ENCODE measurements around the gene PLEKHA1. TPM values are rescaled to one million over a fixed set of nuclear protein-coding genes. Genes with fewer than 3 reads are reported as not detected.

The PLEKHA1 gene
- total RNA-seq, 2 experiments from 2014 or later = 5.5 to 7.3 TPM

GRCh38 chr10:122392835-122393234 is 18.3 kb downstream of the PLEKHA1 start:
- Histone ChIP-seq H3K4me1 (ENCODE audit: insufficient read depth, low read length, poor library complexity, severe bottlenecking) (peaks cover 8% of the 10 kb centered on the region), H2AFZ (ENCODE audit: low read length) (no peak overlapping the region), H3K4me3 (ENCODE audit: low read depth, low read length, poor library complexity, severe bottlenecking) (no peak overlapping the region), H3K79me2 (ENCODE audit: insufficient read depth, low read depth, low read length) (no peaks in the 10 kb centered on the region), H3K9me3 (ENCODE audit: low read length) (no peaks in the 10 kb centered on the region), H3K4me2 (ENCODE audit: low read length) (no peak overlapping the region), H3K36me3 (ENCODE audit: insufficient read depth, low read length) (peaks cover 12% of the 10 kb centered on the region), H3K9me2 (ENCODE audit: insufficient read depth, low read length) (no peaks in the 10 kb centered on the region), H3K27ac (ENCODE audit: low read depth, low read length, poor library complexity, severe bottlenecking) (no peak overlapping the region), H4K20me1 (ENCODE audit: insufficient read depth, low read length) (0 out of 2 replicates have a peak, but pooled peaks cover 3% of the 10 kb centered on the region)
- no TSS peak for BruUV-seq (replicated peaks)
- no peak for DNase-seq (ENCODE audit: low spot score)
- intact Hi-C loops (cut with micrococcal nuclease; ENCODE audit: unreplicated experiment) = no loop called here
- TF ChIP-seq CTCF (conservative IDR thresholded peaks at IDR 0.05; ENCODE audit: low read length) (no peak), EZH2phosphoT487 (IDR thresholded peaks at IDR 0.05; ENCODE audit: borderline replicate concordance, low read depth, low read length) (no peak)
- POLR2A ChIA-PET = interaction anchor here (1.0 kb wide), 2 partner anchors 8 to 10 kb away, joined by 3 to 4 read pairs; no protein-coding TSS in a partner anchor
- CTCF ChIA-PET (ENCODE audit: unreplicated experiment) = no interaction called here

- no peak overlapping the region for H3K27ac ChIP-seq (ENCODE audit: low read depth, low read length, poor library complexity, severe bottlenecking)
- no peak overlapping the region for H2AFZ ChIP-seq (ENCODE audit: low read length)
- H3K4me2 ChIP-seq (ENCODE audit: low read length) = no peak overlapping the region
- no peak overlapping the region for H3K4me3 ChIP-seq (ENCODE audit: low read depth, low read length, poor library complexity, severe bottlenecking)
- TF ChIP-seq CTCF (conservative IDR thresholded peaks at IDR 0.05; ENCODE audit: low read length) (no peak), EZH2phosphoT487 (IDR thresholded peaks at IDR 0.05; ENCODE audit: borderline replicate concordance, low read depth, low read length) (no peak)
- no TSS peak for BruUV-seq (replicated peaks)
- no peaks in the 10 kb centered on the region for H3K9me3 ChIP-seq (ENCODE audit: low read length)
- peaks cover 8% of the 10 kb centered on the region for H3K4me1 ChIP-seq (ENCODE audit: insufficient read depth, low read length, poor library complexity, severe bottlenecking)
- H4K20me1 ChIP-seq (ENCODE audit: insufficient read depth, low read length) = 0 out of 2 replicates have a peak, but pooled peaks cover 3% of the 10 kb centered on the region
- no peaks in the 10 kb centered on the region for H3K79me2 ChIP-seq (ENCODE audit: insufficient read depth, low read depth, low read length)
- no peaks in the 10 kb centered on the region for H3K9me2 ChIP-seq (ENCODE audit: insufficient read depth, low read length)
- CTCF ChIA-PET (ENCODE audit: unreplicated experiment) = no interaction called here
- intact Hi-C loops (cut with micrococcal nuclease; ENCODE audit: unreplicated experiment) = no loop called here
- POLR2A ChIA-PET = interaction anchor here (1.0 kb wide), 2 partner anchors 8 to 10 kb away, joined by 3 to 4 read pairs; no protein-coding TSS in a partner anchor
- no peak for DNase-seq (ENCODE audit: low spot score)
- H3K36me3 ChIP-seq (ENCODE audit: insufficient read depth, low read length) = peaks cover 12% of the 10 kb centered on the region
These were observed 18.8 kb downstream of the PLEKHA1 start for GRCh38 chr10:122393288-122393687.

- H3K4me2 ChIP-seq (ENCODE audit: low read length) = no peak overlapping the region
- CTCF ChIA-PET (ENCODE audit: unreplicated experiment) = no interaction called here
- intact Hi-C loops (cut with micrococcal nuclease; ENCODE audit: unreplicated experiment) = no loop called here
- H3K4me1 ChIP-seq (ENCODE audit: insufficient read depth, low read length, poor library complexity, severe bottlenecking) = no peaks in the 10 kb centered on the region
- no peaks in the 10 kb centered on the region for H3K79me2 ChIP-seq (ENCODE audit: insufficient read depth, low read depth, low read length)
- no peak overlapping the region for H3K4me3 ChIP-seq (ENCODE audit: low read depth, low read length, poor library complexity, severe bottlenecking)
- no peaks in the 10 kb centered on the region for H3K9me2 ChIP-seq (ENCODE audit: insufficient read depth, low read length)
- DNase-seq (ENCODE audit: low spot score) = no peak
- H3K36me3 ChIP-seq (ENCODE audit: insufficient read depth, low read length) = no peaks in the 10 kb centered on the region
- TF ChIP-seq CTCF (conservative IDR thresholded peaks at IDR 0.05; ENCODE audit: low read length) (no peak), EZH2phosphoT487 (IDR thresholded peaks at IDR 0.05; ENCODE audit: borderline replicate concordance, low read depth, low read length) (no peak)
- BruUV-seq (replicated peaks) = no TSS peak
- H3K27ac ChIP-seq (ENCODE audit: low read depth, low read length, poor library complexity, severe bottlenecking) = no peak overlapping the region
- POLR2A ChIA-PET = interaction anchor here (0.6 to 1.1 kb wide), 3 partner anchors 10 to 95 kb away, joined by 3 read pairs; no protein-coding TSS in a partner anchor
- H2AFZ ChIP-seq (ENCODE audit: low read length) = no peak overlapping the region
- no peaks in the 10 kb centered on the region for H3K9me3 ChIP-seq (ENCODE audit: low read length)
- H4K20me1 ChIP-seq (ENCODE audit: insufficient read depth, low read length) = no peaks in the 10 kb centered on the region
These were observed 28.1 kb downstream of the PLEKHA1 start for GRCh38 chr10:122402548-122403131.

Data from OCI-LY7 (cell line).